ENCODE data around the gene C3orf80. TPM values are rescaled to one million over a fixed set of nuclear protein-coding genes. Genes with fewer than 3 reads are reported as not detected.
"Not testable (repeated sequence)": the region's sequence is repeated elsewhere in the genome, so short reads cannot be mapped to it uniquely, and the experiment has no call there.

C3orf80 gene
- total RNA-seq, 1 experiment from 2014 or later = 0.48 TPM

DNA sequence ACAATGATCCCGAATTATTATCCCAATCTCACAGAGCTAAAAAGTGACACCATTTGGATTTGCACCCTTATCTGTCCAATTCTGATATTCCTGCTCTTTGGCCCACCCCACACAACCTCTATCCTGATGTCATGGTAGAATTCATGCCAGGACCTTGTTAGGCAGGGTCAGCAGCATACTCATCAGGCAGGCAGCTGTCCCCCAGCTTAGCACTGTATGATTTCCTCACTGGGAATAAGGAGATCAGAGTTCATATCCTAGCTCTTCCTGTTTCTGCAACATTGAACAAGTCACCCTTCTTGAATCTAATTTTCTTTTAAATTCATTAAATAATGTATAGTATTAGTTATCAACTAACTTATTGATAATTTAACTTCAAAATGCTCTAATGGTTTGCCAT, 12.0 kb upstream of the C3orf80 start:
- DNase-seq (ENCODE audit: low read depth) = no peak

GRCh38 chr3:160217675-160218074, 7.5 kb upstream of the C3orf80 start:
- no peak for DNase-seq (ENCODE audit: low read depth)

DNA sequence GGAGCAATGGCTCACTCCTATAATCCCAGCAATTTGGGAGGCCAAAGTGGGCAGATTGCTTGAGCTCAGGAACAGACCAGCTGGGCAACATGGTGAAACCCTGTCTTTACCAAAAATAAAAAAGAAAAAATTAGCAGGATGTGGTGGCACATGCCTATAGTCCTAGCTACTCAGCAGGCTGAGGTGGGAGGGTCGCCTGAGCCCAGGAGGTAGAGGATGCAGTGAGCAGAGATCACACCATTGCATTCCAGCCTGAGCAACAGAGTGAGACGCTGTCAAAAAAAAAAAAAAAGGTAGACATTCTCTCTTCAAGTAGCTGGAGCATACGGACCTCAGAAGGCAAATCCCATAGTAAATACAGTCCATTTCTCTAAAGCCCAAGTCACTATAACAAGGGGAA, 7.1 kb upstream of the C3orf80 start:
- no peak for DNase-seq (ENCODE audit: low read depth)

DNA sequence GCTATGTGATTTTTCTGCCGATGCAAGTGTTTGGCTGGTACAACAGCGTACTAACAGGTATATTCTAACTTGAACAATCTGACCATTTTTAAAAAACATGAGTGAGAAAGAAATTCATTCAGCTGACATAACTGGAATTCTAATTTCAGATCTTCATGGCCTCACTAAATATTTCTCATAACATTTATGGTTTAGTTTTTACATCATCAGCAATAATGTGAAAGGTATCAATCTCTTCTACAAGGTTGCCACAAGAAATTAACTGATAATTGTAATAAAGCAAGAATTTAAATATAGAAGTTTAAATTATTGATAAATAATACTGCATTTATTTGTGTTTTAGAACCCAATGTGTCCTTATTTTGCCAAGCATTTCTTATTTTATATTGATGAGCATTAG, 5.2 kb upstream of the C3orf80 start:
- DNase-seq (ENCODE audit: low read depth) = no peak

DNA sequence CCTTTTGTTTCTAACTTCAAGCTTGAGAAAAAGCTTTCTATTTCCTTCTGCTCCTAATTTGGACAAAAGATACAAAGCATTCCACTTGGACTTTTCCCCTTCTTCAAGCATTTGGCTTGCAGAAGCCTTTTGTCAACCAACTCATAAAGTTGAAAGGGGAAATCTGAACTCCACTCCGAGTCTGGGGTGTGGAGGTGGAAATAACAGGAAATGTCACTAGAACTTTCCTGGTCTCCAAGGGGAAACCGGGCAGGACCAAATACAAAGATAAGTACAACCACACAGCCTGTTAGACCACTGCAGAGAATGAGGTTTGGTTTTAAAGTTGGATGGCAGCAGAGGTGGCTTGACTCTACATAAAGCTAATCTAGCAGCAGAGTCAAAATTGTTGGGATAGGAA, 4.2 kb upstream of the C3orf80 start:
- DNase-seq (ENCODE audit: low read depth) = no peak

DNA sequence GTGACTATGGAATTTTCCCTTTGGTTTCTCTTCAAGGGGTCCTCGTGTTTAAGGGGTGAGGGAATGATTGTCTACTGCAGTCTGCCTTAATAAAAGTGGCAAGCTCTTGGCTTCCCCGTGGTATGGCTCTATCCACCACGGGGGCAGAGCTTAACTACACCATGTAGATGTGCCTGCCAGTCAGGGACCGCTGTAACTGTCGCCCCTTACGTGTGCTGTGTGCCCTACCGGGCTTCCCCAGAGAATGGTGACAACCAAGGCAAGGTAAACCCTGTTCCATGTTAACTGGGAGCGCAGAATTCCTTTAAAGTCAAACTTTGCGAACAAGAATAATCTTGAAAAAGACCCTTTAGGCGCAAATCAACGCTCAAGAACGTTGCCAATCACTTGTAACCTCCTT, 966 bp upstream of the C3orf80 start:
- no peak for DNase-seq (ENCODE audit: low read depth)

GRCh38 chr3:160224811-160225175, 429 bp upstream of the C3orf80 start:
- DNase-seq (ENCODE audit: low read depth) = no peak

DNA sequence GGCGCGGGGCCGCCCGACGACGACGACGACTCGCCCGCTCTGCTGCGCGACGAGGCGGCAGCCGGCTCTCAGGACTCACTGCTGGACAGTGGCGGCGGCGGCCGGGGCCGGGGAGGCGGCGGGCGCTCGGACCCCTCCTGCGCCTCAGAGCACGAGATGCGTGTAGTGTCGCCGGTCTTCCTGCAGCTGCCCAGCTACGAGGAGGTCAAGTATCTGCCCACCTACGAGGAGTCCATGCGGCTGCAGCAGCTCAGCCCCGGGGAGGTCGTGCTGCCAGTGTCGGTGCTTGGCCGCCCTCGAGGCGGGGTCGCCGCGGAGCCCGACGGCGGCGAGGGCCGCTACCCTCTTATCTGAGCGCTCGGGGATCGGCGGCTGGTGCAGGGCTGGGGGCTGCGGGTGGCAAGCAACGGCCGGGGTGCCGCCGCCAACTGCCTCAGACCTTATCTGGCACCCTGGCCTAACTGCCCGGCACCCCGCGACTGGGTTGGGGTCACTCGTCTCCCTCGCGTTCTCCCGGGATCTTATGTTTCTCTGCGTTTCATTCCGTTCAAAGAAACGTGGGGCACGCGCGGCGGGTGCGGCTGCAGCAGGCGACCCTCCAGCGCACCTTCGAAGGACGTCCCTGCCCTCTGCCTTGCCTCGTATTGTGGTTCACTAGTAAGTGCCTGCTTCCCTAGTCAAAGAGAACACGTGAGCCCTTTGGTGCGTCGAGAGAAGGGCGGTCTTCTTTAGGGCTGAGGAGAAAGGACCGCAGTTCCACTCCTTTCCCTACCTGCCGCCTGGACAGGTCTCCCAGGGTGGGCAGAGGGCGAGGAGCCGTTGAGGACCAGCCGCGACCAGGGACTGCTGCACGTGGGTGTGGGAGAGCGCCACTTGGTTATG, 1.0 kb downstream of the C3orf80 start:
- DNase-seq (ENCODE audit: low read depth) = peak; percentile 22

- DNase-seq (ENCODE audit: low read depth) = no peak
Observed at GRCh38 chr3:160227419-160227818, 2.2 kb downstream of the C3orf80 start.

DNA sequence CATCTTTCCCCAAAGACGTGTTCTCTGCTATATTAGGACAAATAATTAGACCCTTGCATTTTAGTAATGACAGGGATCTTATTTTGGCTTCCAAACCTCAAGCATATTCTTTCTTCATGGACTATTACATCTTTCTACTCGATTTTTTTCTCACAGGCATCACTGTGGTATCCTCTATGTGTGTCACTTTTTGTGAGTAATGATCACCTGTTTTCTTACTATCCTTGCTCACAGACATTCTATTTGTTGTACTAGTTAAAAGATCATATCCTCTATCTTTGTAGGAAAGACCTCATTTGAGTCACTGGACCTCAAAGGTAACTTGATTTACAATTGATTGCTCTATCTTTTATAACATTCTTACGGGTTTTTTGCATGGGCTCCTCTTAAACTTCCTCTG, 6.8 kb downstream of the C3orf80 start:
- no peak for DNase-seq (ENCODE audit: low read depth)

DNA sequence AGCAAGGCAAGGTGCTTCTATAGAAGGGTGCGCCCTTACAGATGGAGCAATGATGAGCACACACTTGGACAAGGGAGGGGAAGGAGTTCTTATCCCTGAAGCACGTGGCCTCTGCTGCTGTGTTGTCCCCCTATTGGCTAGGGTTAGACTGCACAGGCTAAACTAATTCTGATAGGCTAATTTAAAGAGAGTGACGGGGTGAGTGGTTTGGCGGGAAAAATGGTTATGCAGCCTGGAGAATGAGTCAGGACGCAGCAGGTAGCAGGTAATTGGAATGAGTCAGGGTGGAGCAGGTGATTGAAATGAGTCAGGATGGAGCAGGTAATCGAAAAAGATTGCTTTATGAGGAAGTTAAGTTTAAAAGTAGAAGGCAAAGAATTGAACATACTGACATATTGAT, 15.5 kb downstream of the C3orf80 start:
- DNase-seq (ENCODE audit: low read depth) = not testable (repeated sequence)

DNA sequence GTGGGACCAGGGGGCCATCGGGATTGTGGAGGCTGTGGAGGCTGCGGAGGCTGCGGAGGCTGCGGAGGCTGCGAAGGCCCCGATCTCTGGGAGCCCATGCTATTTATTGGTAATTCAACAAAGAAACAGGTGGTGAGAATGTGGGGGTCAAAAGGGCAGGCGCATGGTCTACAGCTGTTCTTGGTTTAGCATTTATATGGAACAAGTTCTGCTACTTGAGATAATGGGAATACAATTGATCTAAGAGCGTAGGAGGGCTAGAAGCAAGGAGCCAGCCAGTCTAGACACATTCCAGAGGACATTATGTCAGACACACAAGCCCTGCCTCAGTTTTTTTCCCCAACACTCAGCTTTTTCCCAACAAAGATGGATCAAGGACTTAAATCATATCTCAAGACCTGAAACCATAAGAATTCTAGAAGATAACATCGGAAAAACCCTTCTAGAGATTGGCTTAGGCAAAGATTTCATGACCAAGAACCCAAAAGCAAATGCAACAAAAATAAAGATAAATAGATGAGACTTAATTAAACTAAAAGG, 20.1 kb downstream of the C3orf80 start:
- no peak for DNase-seq (ENCODE audit: low read depth)

GRCh38 chr3:160247766-160248165, 22.5 kb downstream of the C3orf80 start:
- DNase-seq (ENCODE audit: low read depth) = no peak

- DNase-seq (ENCODE audit: low read depth) = no peak
Observed at GRCh38 chr3:160253298-160253697, 28.1 kb downstream of the C3orf80 start.

DNA sequence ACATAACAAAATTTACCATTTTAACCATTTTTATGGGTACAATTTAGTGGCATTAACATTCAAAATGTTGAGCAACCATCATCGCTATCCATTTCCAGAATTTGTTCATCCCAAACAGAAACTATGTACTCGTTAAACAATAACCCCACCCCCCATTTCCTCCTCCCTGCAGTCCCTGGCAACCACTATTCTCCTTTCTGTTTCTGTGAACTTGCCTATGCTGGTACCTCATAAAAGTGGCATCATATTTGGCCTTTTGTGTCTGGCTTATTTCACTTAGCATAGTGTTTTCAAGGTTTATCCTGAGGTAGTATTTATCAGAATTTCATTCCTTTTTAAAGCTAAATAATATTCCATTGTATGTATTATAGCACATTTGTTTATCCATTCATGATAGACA, 32.4 kb downstream of the C3orf80 start:
- DNase-seq (ENCODE audit: low read depth) = no peak

DNA sequence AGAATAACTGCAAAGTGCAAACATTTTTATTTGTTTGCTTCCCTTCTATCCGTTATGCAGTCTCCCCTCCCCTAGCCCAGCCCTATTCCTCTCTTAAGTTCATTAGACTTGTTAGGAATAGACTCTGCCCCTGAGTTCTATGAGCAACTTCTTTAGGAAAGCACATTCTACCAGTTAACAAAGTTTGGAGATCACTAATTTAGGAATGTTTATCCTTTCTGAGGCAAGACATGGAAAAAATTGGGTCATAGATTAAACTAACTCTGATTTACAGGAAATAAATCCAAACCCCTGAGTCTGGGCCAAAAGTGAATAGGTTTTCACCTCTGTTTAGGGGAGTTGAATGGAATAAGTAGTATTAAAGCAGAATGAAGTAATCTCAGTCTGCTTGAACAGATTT, 34.4 kb downstream of the C3orf80 start:
- no peak for DNase-seq (ENCODE audit: low read depth)

- DNase-seq (ENCODE audit: low read depth) = no peak
Observed at GRCh38 chr3:160260587-160261270, 35.5 kb downstream of the C3orf80 start.

GRCh38 chr3:160265088-160265487, 39.9 kb downstream of the C3orf80 start:
- DNase-seq (ENCODE audit: low read depth) = no peak

Other genes with a start within 250 kb of the C3orf80 start
- 0.49 and 0.72 TPM in 2 replicates for gene IL12A, start 236.6 kb upstream of the C3orf80 start, total RNA-seq (2014; rRNA removed; shearing (Covaris generic))
- gene IFT80, start 173.8 kb downstream of the C3orf80 start, total RNA-seq (2014; rRNA removed; shearing (Covaris generic)) = 44.2 and 44.7 TPM in 2 replicates
- gene SMC4, start 174.2 kb downstream of the C3orf80 start, total RNA-seq (2014; rRNA removed; shearing (Covaris generic)) = 263 and 317 TPM in 2 replicates
- gene TRIM59, start 224.4 kb downstream of the C3orf80 start, total RNA-seq (2014; rRNA removed; shearing (Covaris generic)) = 11.9 and 19.7 TPM in 2 replicates

All from RPMI7951 (cell line).